GM15510 (cell line): ENCODE measurements around the gene PTPRJ.

Experiments
- POLR2A ChIP-seq: IDR thresholded peaks from 3 replicates; pipeline ENCODE4 v1.6.1; 2011; ENCODE audit warnings: borderline replicate concordance; ENCODE audit not compliant: insufficient read length; ENCODE audit errors: extremely low read depth

The PTPRJ gene

GRCh38 chr11:47987310-47987709, 7.0 kb downstream of the PTPRJ start:
- no peak for TF ChIP-seq POLR2A

GRCh38 chr11:47987781-47988180, 7.4 kb downstream of the PTPRJ start:
- no peak for TF ChIP-seq POLR2A

GRCh38 chr11:47989779-47990178, 9.4 kb downstream of the PTPRJ start:
- TF ChIP-seq POLR2A: no peak

GRCh38 chr11:47991266-47991830, 11.0 kb downstream of the PTPRJ start:
- TF ChIP-seq POLR2A: no peak

- TF ChIP-seq POLR2A: no peak
These were observed 11.5 kb downstream of the PTPRJ start for GRCh38 chr11:47991894-47992293.

- TF ChIP-seq POLR2A: no peak
These were observed 12.8 kb downstream of the PTPRJ start for GRCh38 chr11:47992959-47993820.

GRCh38 chr11:47994417-47994816, 14.1 kb downstream of the PTPRJ start:
- no peak for TF ChIP-seq POLR2A

GRCh38 chr11:47995360-47995769, 15.0 kb downstream of the PTPRJ start:
- TF ChIP-seq POLR2A: no peak

GRCh38 chr11:47997063-47998053, 17.0 kb downstream of the PTPRJ start:
- TF ChIP-seq POLR2A: no peak

- TF ChIP-seq POLR2A: no peak
These were observed 18.0 kb downstream of the PTPRJ start for GRCh38 chr11:47998345-47998732.

- TF ChIP-seq POLR2A: no peak
These were observed 18.5 kb downstream of the PTPRJ start for GRCh38 chr11:47998733-47999359.

- TF ChIP-seq POLR2A: no peak
These were observed 20.1 kb downstream of the PTPRJ start for GRCh38 chr11:48000432-48000831.

GRCh38 chr11:48001438-48002021, 21.2 kb downstream of the PTPRJ start:
- no peak for TF ChIP-seq POLR2A

- no peak for TF ChIP-seq POLR2A
These were observed 22.2 kb downstream of the PTPRJ start for GRCh38 chr11:48002561-48002960.
